Nephron progenitor cell (in vitro differentiated cells): ENCODE data around the gene PTPN4.

Experiments
- DNase-seq: peaks from one replicate; pipeline ENCODE4 v3.0.0; 2021
- H3K27ac Mint-ChIP-seq: 2 replicates; pipeline ENCODE4 v1.8.0; 2021; ENCODE audit warnings: mild to moderate bottlenecking, moderate library complexity, mixed read lengths
- H3K27me3 Mint-ChIP-seq: 2 replicates; pipeline ENCODE4 v1.8.0; 2021; ENCODE audit warnings: mild to moderate bottlenecking, low read depth, mixed read lengths; ENCODE audit not compliant: poor library complexity
- H3K36me3 Mint-ChIP-seq: 2 replicates; pipeline ENCODE4 v1.8.0; 2021; ENCODE audit warnings: low read depth, mixed read lengths
- H3K4me1 Mint-ChIP-seq: 2 replicates; pipeline ENCODE4 v1.8.0; 2021; ENCODE audit warnings: mixed read lengths
- H3K4me3 Mint-ChIP-seq: 2 replicates; pipeline ENCODE4 v1.8.0; 2021; ENCODE audit warnings: mild to moderate bottlenecking, moderate library complexity, mixed read lengths
- H3K9me3 Mint-ChIP-seq: 2 replicates; pipeline ENCODE4 v1.8.0; 2021; ENCODE audit warnings: mild to moderate bottlenecking, moderate library complexity, mixed read lengths
- TF ChIP-seq, protein P1 (sequence below): fragments of 200-600 bp; sonication (generic); IDR thresholded peaks from 2 replicates; pipeline ENCODE4 v1.5.0; 2021; ENCODE audit warnings: antibody characterized with exemption

Gene PTPN4

DNA sequence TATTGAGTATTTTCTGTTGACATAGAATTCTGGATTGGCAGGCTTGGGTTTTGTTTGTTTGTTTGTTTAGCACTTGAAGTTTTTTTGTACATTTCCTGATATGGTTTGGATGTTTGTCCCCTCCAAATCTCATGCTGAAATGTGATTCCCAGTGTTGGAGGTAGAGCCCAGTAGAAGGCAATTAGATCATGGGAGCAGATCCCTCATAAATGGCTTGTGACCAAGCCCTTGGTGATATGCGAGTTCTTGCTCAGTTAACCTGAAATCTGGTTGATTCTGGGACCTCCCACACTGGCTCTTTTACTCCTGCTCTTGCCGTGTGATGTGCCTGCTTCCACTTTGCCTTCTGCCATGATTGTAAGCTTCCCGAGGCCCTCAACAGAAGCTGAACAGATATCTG is 98.0 kb downstream of the PTPN4 start:
- no peak for DNase-seq
- peaks cover 40% of the 10 kb centered on the region for H3K9me3 Mint-ChIP-seq
- H3K36me3 Mint-ChIP-seq = peaks cover 21% of the 10 kb centered on the region
- no peak overlapping the region for H3K4me3 Mint-ChIP-seq
- peaks cover 3% of the 10 kb centered on the region for H3K27me3 Mint-ChIP-seq
- H3K27ac Mint-ChIP-seq = peak overlapping the region; percentile 26
- H3K4me1 Mint-ChIP-seq = peaks cover 45% of the 10 kb centered on the region
- TF ChIP-seq, protein P1, sequence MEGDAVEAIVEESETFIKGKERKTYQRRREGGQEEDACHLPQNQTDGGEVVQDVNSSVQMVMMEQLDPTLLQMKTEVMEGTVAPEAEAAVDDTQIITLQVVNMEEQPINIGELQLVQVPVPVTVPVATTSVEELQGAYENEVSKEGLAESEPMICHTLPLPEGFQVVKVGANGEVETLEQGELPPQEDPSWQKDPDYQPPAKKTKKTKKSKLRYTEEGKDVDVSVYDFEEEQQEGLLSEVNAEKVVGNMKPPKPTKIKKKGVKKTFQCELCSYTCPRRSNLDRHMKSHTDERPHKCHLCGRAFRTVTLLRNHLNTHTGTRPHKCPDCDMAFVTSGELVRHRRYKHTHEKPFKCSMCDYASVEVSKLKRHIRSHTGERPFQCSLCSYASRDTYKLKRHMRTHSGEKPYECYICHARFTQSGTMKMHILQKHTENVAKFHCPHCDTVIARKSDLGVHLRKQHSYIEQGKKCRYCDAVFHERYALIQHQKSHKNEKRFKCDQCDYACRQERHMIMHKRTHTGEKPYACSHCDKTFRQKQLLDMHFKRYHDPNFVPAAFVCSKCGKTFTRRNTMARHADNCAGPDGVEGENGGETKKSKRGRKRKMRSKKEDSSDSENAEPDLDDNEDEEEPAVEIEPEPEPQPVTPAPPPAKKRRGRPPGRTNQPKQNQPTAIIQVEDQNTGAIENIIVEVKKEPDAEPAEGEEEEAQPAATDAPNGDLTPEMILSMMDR = no peak

DNA sequence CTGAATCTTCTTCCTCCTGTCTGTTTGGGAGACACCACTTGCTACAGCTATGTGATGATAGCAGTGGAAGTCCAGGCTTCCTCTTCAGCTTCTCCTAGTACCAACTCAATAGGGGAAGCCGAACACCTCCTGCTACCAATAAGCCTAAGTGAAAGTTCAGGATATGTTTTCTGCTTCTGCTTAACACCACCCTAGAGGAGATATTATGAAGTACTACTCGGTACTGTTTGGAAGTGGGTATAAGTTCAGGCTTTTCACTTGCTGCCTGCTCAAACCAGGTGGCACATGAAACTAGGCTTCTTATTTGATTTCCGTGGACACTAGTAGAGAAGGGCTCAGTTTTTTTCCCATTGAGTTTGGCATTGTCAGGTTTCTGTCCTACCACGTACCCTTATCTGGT is 99.8 kb downstream of the PTPN4 start:
- no peak for DNase-seq
- TF ChIP-seq, protein P1 = no peak
- H3K4me1 Mint-ChIP-seq = peaks cover 33% of the 10 kb centered on the region
- peaks cover 15% of the 10 kb centered on the region for H3K36me3 Mint-ChIP-seq
- no peak overlapping the region for H3K4me3 Mint-ChIP-seq
- H3K27me3 Mint-ChIP-seq = no peaks in the 10 kb centered on the region
- peaks cover 24% of the 10 kb centered on the region for H3K9me3 Mint-ChIP-seq
- H3K27ac Mint-ChIP-seq = no peak overlapping the region

DNA sequence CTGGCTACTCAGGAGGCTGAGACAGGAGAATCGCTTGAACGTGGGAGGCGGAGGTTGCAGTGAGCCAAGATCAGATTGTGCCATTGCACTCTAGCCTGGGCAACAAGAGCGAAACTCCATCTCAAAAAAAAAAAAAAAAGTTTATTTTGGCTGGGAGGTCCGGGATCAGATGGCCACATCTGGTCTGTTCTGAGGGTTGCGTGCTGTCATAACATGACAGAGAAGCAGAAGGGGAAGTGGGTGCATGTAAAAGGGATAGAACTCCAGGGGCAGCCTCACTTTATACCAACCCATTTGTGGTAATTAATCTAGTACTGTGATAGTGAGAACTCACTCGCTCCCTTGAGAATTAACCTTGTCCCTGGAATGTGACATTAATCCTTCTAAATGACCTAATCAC is 101.2 kb downstream of the PTPN4 start:
- Mint-ChIP-seq H3K36me3 (peaks cover 15% of the 10 kb centered on the region), H3K27ac (no peak overlapping the region), H3K4me1 (peaks cover 33% of the 10 kb centered on the region), H3K9me3 (peaks cover 14% of the 10 kb centered on the region), H3K27me3 (no peaks in the 10 kb centered on the region), H3K4me3 (no peak overlapping the region)
- DNase-seq = no peak
- TF ChIP-seq, protein P1 = no peak

DNA sequence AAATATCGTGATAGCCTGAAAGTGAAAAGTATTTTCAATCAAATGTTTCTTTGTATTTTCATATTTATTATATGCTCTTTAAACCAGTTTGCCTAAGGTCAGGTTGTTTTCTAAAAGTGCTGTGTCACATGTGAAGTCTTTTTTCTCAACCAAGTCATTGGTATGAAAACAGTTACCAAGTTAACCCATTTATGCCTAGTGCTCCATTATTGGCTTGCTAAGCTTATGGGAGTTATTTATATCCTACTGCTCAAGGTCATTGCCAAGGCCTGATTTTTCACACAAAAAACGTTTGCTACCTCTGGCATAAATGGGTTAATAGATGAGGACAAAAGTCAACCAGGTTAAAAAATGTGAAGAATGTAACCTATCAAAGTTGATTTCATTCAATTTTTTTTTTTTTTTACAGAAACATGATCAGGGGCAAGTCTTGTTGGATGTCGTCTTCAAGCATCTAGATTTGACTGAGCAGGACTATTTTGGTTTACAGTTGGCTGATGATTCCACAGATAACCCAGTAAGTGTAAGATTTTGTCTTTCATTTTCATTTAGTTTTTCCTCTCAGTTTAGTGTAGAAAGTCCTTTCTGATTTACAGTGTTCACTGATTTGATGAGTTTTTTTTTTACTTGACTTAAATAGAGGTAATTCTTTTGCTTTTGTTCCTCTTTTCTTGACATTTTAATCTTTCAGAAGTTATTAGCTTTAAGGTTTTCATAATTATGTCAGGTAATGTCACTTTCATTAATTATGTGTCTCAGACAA is 102.6 kb downstream of the PTPN4 start:
- TF ChIP-seq, protein P1 = no peak
- H3K27me3 Mint-ChIP-seq = no peaks in the 10 kb centered on the region
- no peak overlapping the region for H3K4me3 Mint-ChIP-seq
- H3K27ac Mint-ChIP-seq = no peak overlapping the region
- peaks cover 15% of the 10 kb centered on the region for H3K9me3 Mint-ChIP-seq
- H3K36me3 Mint-ChIP-seq = peaks cover 23% of the 10 kb centered on the region
- H3K4me1 Mint-ChIP-seq = peaks cover 24% of the 10 kb centered on the region
- no peak for DNase-seq

DNA sequence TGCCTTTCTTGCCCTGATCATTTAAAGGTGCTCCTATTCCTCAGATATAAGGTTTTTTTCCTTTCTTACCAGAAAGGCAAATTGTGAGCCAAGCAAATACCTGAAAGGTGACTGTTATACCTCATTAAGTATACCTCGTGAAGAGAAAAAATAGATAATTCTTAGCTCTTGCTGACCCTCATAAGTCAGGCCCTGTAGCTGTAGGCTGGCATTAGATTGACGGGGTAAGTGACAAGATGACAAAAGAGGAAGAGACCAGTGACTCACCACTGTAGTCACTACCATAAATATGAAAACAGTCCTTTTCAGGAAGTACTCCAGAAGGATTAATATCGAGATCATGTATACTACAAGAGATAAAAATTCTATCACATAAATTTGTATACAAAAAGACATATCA is 104.6 kb downstream of the PTPN4 start:
- Mint-ChIP-seq H3K27ac (peak overlapping the region; percentile 71), H3K36me3 (peaks cover 28% of the 10 kb centered on the region), H3K4me1 (peaks cover 10% of the 10 kb centered on the region), H3K4me3 (no peak overlapping the region), H3K27me3 (no peaks in the 10 kb centered on the region), H3K9me3 (peaks cover 16% of the 10 kb centered on the region)
- TF ChIP-seq, protein P1 = no peak
- DNase-seq = no peak

DNA sequence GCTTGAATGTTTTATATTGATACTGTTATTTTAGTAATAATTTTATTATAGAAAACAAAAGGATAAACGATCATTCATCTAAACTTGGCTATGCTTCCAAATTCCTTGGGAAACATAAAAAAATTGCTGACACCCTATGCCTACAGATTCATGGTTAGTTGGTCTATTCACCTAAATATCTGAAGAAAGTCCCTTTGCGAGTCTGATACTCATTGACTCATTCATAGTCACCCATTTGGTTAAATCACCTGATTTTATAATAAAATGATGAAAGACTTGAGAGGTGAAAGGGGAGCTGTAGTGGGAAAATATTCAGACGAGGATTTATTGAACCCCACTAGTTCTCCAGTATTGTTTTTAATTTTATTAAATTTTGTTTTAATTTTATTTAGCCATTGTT is 112.0 kb downstream of the PTPN4 start:
- Mint-ChIP-seq H3K4me3 (no peak overlapping the region), H3K36me3 (peaks cover 24% of the 10 kb centered on the region), H3K27ac (no peak overlapping the region), H3K4me1 (no peaks in the 10 kb centered on the region), H3K27me3 (no peaks in the 10 kb centered on the region), H3K9me3 (peaks cover 16% of the 10 kb centered on the region)
- TF ChIP-seq, protein P1 = no peak
- DNase-seq = no peak
